GM12873 (cell line): Measurements from ENCODE around the gene EEF2K.

ENCODE experiments used
- CTCF ChIP-seq: IDR thresholded peaks from 2 replicates; pipeline ENCODE4 v1.5.1; 2012; ENCODE audit warnings: low read depth, mild to moderate bottlenecking, moderate library complexity, low read length, control low read depth; ENCODE audit not compliant: insufficient read depth; ENCODE audit errors: missing control alignments

The EEF2K gene

GRCh38 chr16:22190776-22191531, 15.1 kb upstream of the EEF2K start:
- TF ChIP-seq CTCF = no peak

GRCh38 chr16:22191532-22192260, 14.4 kb upstream of the EEF2K start:
- no peak for TF ChIP-seq CTCF

- no peak for TF ChIP-seq CTCF
These were observed 13.6 kb upstream of the EEF2K start for GRCh38 chr16:22192261-22193062.

GRCh38 chr16:22193063-22193411, 13.0 kb upstream of the EEF2K start:
- TF ChIP-seq CTCF = no peak

- TF ChIP-seq CTCF = no peak
These were observed 11.2 kb upstream of the EEF2K start for GRCh38 chr16:22194707-22195444.

GRCh38 chr16:22195445-22195694, 10.7 kb upstream of the EEF2K start:
- TF ChIP-seq CTCF = no peak
